Fibroblast of pulmonary artery (primary cell): ENCODE data around the gene FMO4.

ENCODE experiments used
- DNase-seq: peaks from one replicate; pipeline ENCODE4 v3.0.0-alpha.2; 2010; ENCODE audit warnings: low read depth
- H3K4me3 ChIP-seq: replicated peaks from 2 replicates; pipeline ENCODE4 v1.5.1; 2011; ENCODE audit warnings: low read depth, mild to moderate bottlenecking, control low read depth, low read length, moderate library complexity
- CTCF ChIP-seq: IDR thresholded peaks from 2 replicates; pipeline ENCODE4 v1.5.1; 2011; ENCODE audit warnings: mild to moderate bottlenecking, control low read depth, low read length, inconsistent platforms; ENCODE audit errors: missing control alignments

FMO4 gene

GRCh38 chr1:171295821-171296220 lies 18.2 kb upstream of the FMO4 start:
- DNase-seq = no peak
- no peak for TF ChIP-seq CTCF

GRCh38 chr1:171296897-171297296 lies 17.1 kb upstream of the FMO4 start:
- no peak overlapping the region for H3K4me3 ChIP-seq
- TF ChIP-seq CTCF = no peak
- DNase-seq = no peak

More at GRCh38 chr1:171295821-171296220, 18.2 kb upstream of the FMO4 start:
- no peak overlapping the region for H3K4me3 ChIP-seq

GRCh38 chr1:171298696-171299095 lies 15.3 kb upstream of the FMO4 start:
- no peak for DNase-seq
- no peak for TF ChIP-seq CTCF
- H3K4me3 ChIP-seq = no peak overlapping the region

- no peak for DNase-seq
- no peak for TF ChIP-seq CTCF
- no peak overlapping the region for H3K4me3 ChIP-seq
These were observed 14.6 kb upstream of the FMO4 start for GRCh38 chr1:171299342-171299741.

GRCh38 chr1:171300401-171300800 lies 13.6 kb upstream of the FMO4 start:
- DNase-seq = no peak
- no peak for TF ChIP-seq CTCF
- H3K4me3 ChIP-seq = no peak overlapping the region

- H3K4me3 ChIP-seq = no peak overlapping the region
- peak; percentile 14 for DNase-seq
- no peak for TF ChIP-seq CTCF
These were observed 3.3 kb upstream of the FMO4 start for GRCh38 chr1:171310661-171311087.

- no peak overlapping the region for H3K4me3 ChIP-seq
- no peak for DNase-seq
- TF ChIP-seq CTCF = no peak
These were observed 2.0 kb upstream of the FMO4 start for GRCh38 chr1:171311771-171312558.
